ENCODE data around the gene EPHA8. TPM values are rescaled to one million over a fixed set of nuclear protein-coding genes. Genes with fewer than 3 reads are reported as not detected.

Gene EPHA8
- total and polyA plus RNA-seq, 2 of the 13 experiments (the other 11 are each of a cell fraction or from before 2014, with no cell fraction given): not detected

GRCh38 chr1:22611530-22611947 lies 48.2 kb downstream of the EPHA8 start (continued):
- TF ChIP-seq ZNF773 (CRISPR knock-in tag; IDR thresholded peaks at IDR 0.05; ENCODE audit: borderline replicate concordance) (no peak; the same call in 1 of the 2 replicates), ZNF350 (CRISPR knock-in tag; IDR thresholded peaks at IDR 0.05; ENCODE audit: borderline replicate concordance, low read depth) (no peak), MTERF4 (CRISPR knock-in tag; IDR thresholded peaks at IDR 0.05) (no peak), THAP9 (CRISPR knock-in tag; IDR thresholded peaks at IDR 0.05; ENCODE audit: borderline replicate concordance) (no peak), ZNF333 (CRISPR knock-in tag; IDR thresholded peaks at IDR 0.05; ENCODE audit: borderline replicate concordance) (no peak), TCF7L2 (IDR thresholded peaks at IDR 0.05; ENCODE audit: low read depth, low read length) (no peak), CBFB (CRISPR knock-in tag; IDR thresholded peaks at IDR 0.05) (no peak), ZSCAN31 (CRISPR knock-in tag; IDR thresholded peaks at IDR 0.05; ENCODE audit: low read depth) (no peak), ZNF12 (CRISPR knock-in tag; IDR thresholded peaks at IDR 0.05) (0 out of 2 replicates have a peak, but pooled peaks have one; percentile 58), ZBTB43 (CRISPR knock-in tag; conservative IDR thresholded peaks at IDR 0.05) (peak; percentile 69; the same call in 1 of the 2 replicates), ZNF260 (CRISPR knock-in tag; IDR thresholded peaks at IDR 0.05; ENCODE audit: borderline replicate concordance, low read depth) (no peak), JARID2 (CRISPR knock-in tag; IDR thresholded peaks at IDR 0.05; ENCODE audit: insufficient replicate concordance) (no peak), MYC (CRISPR knock-in tag; IDR thresholded peaks at IDR 0.05; ENCODE audit: borderline replicate concordance) (no peak), ZNF143 (CRISPR knock-in tag; IDR thresholded peaks at IDR 0.05) (no peak), NONO (IDR thresholded peaks at IDR 0.05) (no peak), NONO (CRISPR knock-in tag; conservative IDR thresholded peaks at IDR 0.05) (no peak), ZNF549 (CRISPR knock-in tag; IDR thresholded peaks at IDR 0.05) (no peak), ZNF256 (CRISPR knock-in tag; conservative IDR thresholded peaks at IDR 0.05) (0 out of 2 replicates have a peak, but pooled peaks have one; percentile 30), ZNF235 (CRISPR knock-in tag; IDR thresholded peaks at IDR 0.05; ENCODE audit: borderline replicate concordance) (no peak), ZNF839 (CRISPR knock-in tag; IDR thresholded peaks at IDR 0.05; ENCODE audit: borderline replicate concordance) (no peak), ZNF34 (CRISPR knock-in tag; IDR thresholded peaks at IDR 0.05; ENCODE audit: borderline replicate concordance) (no peak)
- TF ChIP-seq, protein P1, sequence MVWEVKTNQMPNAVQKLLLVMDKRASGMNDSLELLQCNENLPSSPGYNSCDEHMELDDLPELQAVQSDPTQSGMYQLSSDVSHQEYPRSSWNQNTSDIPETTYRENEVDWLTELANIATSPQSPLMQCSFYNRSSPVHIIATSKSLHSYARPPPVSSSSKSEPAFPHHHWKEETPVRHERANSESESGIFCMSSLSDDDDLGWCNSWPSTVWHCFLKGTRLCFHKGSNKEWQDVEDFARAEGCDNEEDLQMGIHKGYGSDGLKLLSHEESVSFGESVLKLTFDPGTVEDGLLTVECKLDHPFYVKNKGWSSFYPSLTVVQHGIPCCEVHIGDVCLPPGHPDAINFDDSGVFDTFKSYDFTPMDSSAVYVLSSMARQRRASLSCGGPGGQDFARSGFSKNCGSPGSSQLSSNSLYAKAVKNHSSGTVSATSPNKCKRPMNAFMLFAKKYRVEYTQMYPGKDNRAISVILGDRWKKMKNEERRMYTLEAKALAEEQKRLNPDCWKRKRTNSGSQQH (CRISPR knock-in tag; IDR thresholded peaks at IDR 0.05; ENCODE audit: low read depth): peak; percentile 71; the same call in 1 of the 2 replicates
- TF ChIP-seq, protein P2, sequence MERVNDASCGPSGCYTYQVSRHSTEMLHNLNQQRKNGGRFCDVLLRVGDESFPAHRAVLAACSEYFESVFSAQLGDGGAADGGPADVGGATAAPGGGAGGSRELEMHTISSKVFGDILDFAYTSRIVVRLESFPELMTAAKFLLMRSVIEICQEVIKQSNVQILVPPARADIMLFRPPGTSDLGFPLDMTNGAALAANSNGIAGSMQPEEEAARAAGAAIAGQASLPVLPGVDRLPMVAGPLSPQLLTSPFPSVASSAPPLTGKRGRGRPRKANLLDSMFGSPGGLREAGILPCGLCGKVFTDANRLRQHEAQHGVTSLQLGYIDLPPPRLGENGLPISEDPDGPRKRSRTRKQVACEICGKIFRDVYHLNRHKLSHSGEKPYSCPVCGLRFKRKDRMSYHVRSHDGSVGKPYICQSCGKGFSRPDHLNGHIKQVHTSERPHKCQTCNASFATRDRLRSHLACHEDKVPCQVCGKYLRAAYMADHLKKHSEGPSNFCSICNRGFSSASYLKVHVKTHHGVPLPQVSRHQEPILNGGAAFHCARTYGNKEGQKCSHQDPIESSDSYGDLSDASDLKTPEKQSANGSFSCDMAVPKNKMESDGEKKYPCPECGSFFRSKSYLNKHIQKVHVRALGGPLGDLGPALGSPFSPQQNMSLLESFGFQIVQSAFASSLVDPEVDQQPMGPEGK (CRISPR knock-in tag; IDR thresholded peaks at IDR 0.05): no peak
